GM12801 (cell line): ENCODE data around the gene EXOSC2.

ENCODE experiments used
- CTCF ChIP-seq: IDR thresholded peaks from one replicate; pipeline ENCODE4 v1.5.1; 2011; ENCODE audit warnings: control low read depth; ENCODE audit not compliant: insufficient read length; ENCODE audit errors: extremely low read depth

Gene EXOSC2

GRCh38 chr9:130741024-130741305, 47.4 kb downstream of the EXOSC2 start:
- TF ChIP-seq CTCF: no peak

- no peak for TF ChIP-seq CTCF
These were observed 48.4 kb downstream of the EXOSC2 start for GRCh38 chr9:130741831-130742449.

GRCh38 chr9:130743656-130744055, 50.1 kb downstream of the EXOSC2 start:
- no peak for TF ChIP-seq CTCF

GRCh38 chr9:130745210-130745800, 51.7 kb downstream of the EXOSC2 start:
- no peak for TF ChIP-seq CTCF

- no peak for TF ChIP-seq CTCF
These were observed 52.2 kb downstream of the EXOSC2 start for GRCh38 chr9:130745829-130746228.

GRCh38 chr9:130746434-130747212, 53.0 kb downstream of the EXOSC2 start:
- no peak for TF ChIP-seq CTCF

GRCh38 chr9:130751631-130752355, 58.2 kb downstream of the EXOSC2 start:
- TF ChIP-seq CTCF: no peak
